HepG2 (cell line): ENCODE data around the gene MACROD2. TPM values are rescaled to one million over a fixed set of nuclear protein-coding genes. Genes with fewer than 3 reads are reported as not detected.

ENCODE experiments used
- CCDC6 ChIP-seq: sonication (generic); formaldehyde crosslinking; IDR thresholded peaks from 2 replicates; pipeline ENCODE4 v1.8.1; 2022; ENCODE audit warnings: mild to moderate bottlenecking, missing genetic modification reagents, moderate library complexity
- NCOA1 ChIP-seq: sonication (generic); formaldehyde crosslinking; IDR thresholded peaks from 2 replicates; pipeline ENCODE4 v1.9.0; 2021; ENCODE audit warnings: missing genetic modification reagents
- NR2F1 ChIP-seq, 2 experiments: fragments of 450-650 bp in 1 of 2; formaldehyde crosslinking in 1 of 2; IDR thresholded peaks; 2 replicates each; pipeline versions ENCODE4 v1.5.0 to v1.6.1; 2016 to 2020; ENCODE audit warnings: mild to moderate bottlenecking in 1 of 2, missing compliant biosample characterization in 1 of 2, missing genetic modification reagents in 1 of 2, moderate library complexity in 1 of 2
- SETDB1 ChIP-seq: sonication (generic); formaldehyde crosslinking; IDR thresholded peaks from 2 replicates; pipeline ENCODE4 v1.5.1; 2020; ENCODE audit warnings: missing genetic modification reagents, mild to moderate bottlenecking, borderline replicate concordance
- SSRP1 ChIP-seq: IDR thresholded peaks from 2 replicates; pipeline ENCODE4 v1.6.1; 2016; ENCODE audit warnings: control low read depth
- TBL1XR1 ChIP-seq: fragments of 150-350 bp; IDR thresholded peaks from 2 replicates; pipeline ENCODE4 v1.6.1; 2014; ENCODE audit warnings: borderline replicate concordance, low read length; ENCODE audit not compliant: partially characterized antibody
- ZFAT ChIP-seq: sonication (generic); formaldehyde crosslinking; conservative IDR thresholded peaks from 2 replicates; pipeline ENCODE4 v1.8.1; 2023; ENCODE audit warnings: missing genetic modification reagents, inconsistent platforms
- ZNF143 ChIP-seq: sonication (generic); formaldehyde crosslinking; IDR thresholded peaks from 2 replicates; pipeline ENCODE4 v1.4.0; 2020; ENCODE audit warnings: missing genetic modification reagents
- ZNF747 ChIP-seq: sonication (generic); formaldehyde crosslinking; IDR thresholded peaks from 2 replicates; pipeline ENCODE4 v1.8.1; 2023; ENCODE audit warnings: missing genetic modification reagents, mild to moderate bottlenecking, borderline replicate concordance
- ZNF839 ChIP-seq: sonication (generic); formaldehyde crosslinking; IDR thresholded peaks from 2 replicates; pipeline ENCODE4 v1.4.0; 2020; ENCODE audit warnings: missing genetic modification reagents, mild to moderate bottlenecking, borderline replicate concordance
- polyA plus RNA-seq, 8 experiments: library from polyadenylated mRNA; depleted of rRNA in 3 of 8; stranded (reverse) in 7 of 8; unstranded in 1 of 8; fragments of >200 nt; fragmentation: Illumina TruSeq in 4 of 8; extraction: Trizol in 4 of 8; gene quantifications; 2 replicates each; pipeline versions ENCODE4 v1.2.1 to v1.2.3, GENCODE V29; 2011 to 2016; ENCODE audit warnings: low read depth in 4 of 8, missing spikeins in 1 of 8, mixed read lengths in 1 of 8; ENCODE audit not compliant: insufficient read depth in 1 of 8
- total RNA-seq, 5 experiments: library from RNA; depleted of rRNA; stranded (reverse); fragments of >200 nt; fragmentation: Illumina TruSeq; extraction: Trizol; gene quantifications; 2 replicates each; pipeline ENCODE4 v1.2.3, GENCODE V29; 2016; ENCODE audit warnings: low read depth in 1 of 5
- TF ChIP-seq, protein P1 (sequence below): IDR thresholded peaks from 2 replicates; pipeline ENCODE4 v1.6.1; 2016; ENCODE audit warnings: mild to moderate bottlenecking, missing biosample characterization, missing genetic modification reagents
- TF ChIP-seq, protein P2 (sequence below): sonication (generic); formaldehyde crosslinking; IDR thresholded peaks from 2 replicates; pipeline ENCODE4 v1.4.0; 2020; ENCODE audit warnings: missing genetic modification reagents
- TF ChIP-seq, protein P3 (sequence below): sonication (generic); formaldehyde crosslinking; IDR thresholded peaks from 2 replicates; pipeline ENCODE4 v1.4.0; 2020; ENCODE audit warnings: missing genetic modification reagents, mild to moderate bottlenecking, borderline replicate concordance
- TF ChIP-seq, protein P4 (sequence below): IDR thresholded peaks from 2 replicates; pipeline ENCODE4 v1.6.1; 2016; ENCODE audit warnings: low read depth, control low read depth
- TF ChIP-seq, protein P5 (sequence below): sonication (generic); formaldehyde crosslinking; IDR thresholded peaks from 2 replicates; pipeline ENCODE4 v1.8.0; 2022; ENCODE audit warnings: mild to moderate bottlenecking, missing genetic modification reagents, borderline replicate concordance
- TF ChIP-seq, protein P6 (sequence below): sonication (generic); formaldehyde crosslinking; IDR thresholded peaks from 2 replicates; pipeline ENCODE4 v1.4.0; 2020; ENCODE audit warnings: mild to moderate bottlenecking, missing genetic modification reagents

Gene MACROD2
- total and polyA plus RNA-seq, 2 of the 13 experiments (the other 11 are each of a cell fraction or from before 2014, with no cell fraction given): 0.13 to 0.51 TPM

DNA sequence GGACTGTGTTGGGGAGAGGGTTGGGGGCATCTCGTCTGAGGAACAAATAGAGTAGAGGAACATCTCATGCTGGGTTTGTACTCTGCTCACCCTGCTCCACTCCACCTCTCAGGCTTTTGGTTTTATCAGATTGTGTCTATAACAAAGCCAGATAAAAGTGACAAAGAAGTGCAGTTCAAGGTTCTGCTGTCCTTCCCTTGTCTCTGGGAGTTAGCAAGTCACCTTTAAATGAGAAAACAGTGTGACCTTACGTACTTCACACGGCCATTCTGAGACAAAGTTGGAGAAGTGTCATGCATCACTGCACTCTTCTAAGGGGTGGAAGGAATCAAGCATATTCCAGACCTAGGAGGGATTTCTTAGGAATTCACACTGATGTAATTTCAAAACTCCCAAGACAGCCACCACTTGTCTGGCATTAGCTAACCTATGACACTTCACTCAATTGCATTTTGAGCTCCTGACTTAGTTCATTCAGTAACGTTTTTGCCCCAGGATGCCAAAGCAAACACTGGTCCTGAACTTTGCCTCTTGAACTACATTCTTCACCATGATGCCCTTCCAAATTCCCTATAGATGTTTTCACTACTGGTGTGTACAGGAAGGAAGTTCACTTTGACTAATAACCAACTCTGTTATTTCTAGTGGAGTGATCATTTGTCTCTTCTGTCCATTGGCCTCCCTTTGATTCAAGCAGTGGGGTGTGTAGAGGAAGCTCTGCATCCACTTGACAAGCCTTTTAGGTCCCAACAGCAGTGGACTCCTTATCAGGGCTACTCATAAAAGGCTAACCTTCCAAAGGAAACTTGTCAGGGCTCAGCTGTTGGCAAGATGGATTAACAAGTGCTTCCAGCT is 989.7 kb downstream of the MACROD2 start (continued):
- TF ChIP-seq, protein P1, sequence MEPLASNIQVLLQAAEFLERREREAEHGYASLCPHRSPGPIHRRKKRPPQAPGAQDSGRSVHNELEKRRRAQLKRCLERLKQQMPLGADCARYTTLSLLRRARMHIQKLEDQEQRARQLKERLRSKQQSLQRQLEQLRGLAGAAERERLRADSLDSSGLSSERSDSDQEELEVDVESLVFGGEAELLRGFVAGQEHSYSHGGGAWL (CRISPR knock-in tag): no peak
- TF ChIP-seq, protein P2, sequence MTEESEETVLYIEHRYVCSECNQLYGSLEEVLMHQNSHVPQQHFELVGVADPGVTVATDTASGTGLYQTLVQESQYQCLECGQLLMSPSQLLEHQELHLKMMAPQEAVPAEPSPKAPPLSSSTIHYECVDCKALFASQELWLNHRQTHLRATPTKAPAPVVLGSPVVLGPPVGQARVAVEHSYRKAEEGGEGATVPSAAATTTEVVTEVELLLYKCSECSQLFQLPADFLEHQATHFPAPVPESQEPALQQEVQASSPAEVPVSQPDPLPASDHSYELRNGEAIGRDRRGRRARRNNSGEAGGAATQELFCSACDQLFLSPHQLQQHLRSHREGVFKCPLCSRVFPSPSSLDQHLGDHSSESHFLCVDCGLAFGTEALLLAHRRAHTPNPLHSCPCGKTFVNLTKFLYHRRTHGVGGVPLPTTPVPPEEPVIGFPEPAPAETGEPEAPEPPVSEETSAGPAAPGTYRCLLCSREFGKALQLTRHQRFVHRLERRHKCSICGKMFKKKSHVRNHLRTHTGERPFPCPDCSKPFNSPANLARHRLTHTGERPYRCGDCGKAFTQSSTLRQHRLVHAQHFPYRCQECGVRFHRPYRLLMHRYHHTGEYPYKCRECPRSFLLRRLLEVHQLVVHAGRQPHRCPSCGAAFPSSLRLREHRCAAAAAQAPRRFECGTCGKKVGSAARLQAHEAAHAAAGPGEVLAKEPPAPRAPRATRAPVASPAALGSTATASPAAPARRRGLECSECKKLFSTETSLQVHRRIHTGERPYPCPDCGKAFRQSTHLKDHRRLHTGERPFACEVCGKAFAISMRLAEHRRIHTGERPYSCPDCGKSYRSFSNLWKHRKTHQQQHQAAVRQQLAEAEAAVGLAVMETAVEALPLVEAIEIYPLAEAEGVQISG: peak; percentile 73
- peak; percentile 89 for TF ChIP-seq TBL1XR1
- peak; percentile 91; the same call in 1 of the 2 replicates for TF ChIP-seq CCDC6 (CRISPR knock-in tag)
- TF ChIP-seq ZNF143 (CRISPR knock-in tag): peak; percentile 56; the same call in 1 of the 2 replicates
- no peak for TF ChIP-seq SETDB1 (CRISPR knock-in tag)
- TF ChIP-seq, protein P3, sequence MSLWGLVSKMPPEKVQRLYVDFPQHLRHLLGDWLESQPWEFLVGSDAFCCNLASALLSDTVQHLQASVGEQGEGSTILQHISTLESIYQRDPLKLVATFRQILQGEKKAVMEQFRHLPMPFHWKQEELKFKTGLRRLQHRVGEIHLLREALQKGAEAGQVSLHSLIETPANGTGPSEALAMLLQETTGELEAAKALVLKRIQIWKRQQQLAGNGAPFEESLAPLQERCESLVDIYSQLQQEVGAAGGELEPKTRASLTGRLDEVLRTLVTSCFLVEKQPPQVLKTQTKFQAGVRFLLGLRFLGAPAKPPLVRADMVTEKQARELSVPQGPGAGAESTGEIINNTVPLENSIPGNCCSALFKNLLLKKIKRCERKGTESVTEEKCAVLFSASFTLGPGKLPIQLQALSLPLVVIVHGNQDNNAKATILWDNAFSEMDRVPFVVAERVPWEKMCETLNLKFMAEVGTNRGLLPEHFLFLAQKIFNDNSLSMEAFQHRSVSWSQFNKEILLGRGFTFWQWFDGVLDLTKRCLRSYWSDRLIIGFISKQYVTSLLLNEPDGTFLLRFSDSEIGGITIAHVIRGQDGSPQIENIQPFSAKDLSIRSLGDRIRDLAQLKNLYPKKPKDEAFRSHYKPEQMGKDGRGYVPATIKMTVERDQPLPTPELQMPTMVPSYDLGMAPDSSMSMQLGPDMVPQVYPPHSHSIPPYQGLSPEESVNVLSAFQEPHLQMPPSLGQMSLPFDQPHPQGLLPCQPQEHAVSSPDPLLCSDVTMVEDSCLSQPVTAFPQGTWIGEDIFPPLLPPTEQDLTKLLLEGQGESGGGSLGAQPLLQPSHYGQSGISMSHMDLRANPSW (CRISPR knock-in tag): peak; percentile 93
- TF ChIP-seq, protein P4, sequence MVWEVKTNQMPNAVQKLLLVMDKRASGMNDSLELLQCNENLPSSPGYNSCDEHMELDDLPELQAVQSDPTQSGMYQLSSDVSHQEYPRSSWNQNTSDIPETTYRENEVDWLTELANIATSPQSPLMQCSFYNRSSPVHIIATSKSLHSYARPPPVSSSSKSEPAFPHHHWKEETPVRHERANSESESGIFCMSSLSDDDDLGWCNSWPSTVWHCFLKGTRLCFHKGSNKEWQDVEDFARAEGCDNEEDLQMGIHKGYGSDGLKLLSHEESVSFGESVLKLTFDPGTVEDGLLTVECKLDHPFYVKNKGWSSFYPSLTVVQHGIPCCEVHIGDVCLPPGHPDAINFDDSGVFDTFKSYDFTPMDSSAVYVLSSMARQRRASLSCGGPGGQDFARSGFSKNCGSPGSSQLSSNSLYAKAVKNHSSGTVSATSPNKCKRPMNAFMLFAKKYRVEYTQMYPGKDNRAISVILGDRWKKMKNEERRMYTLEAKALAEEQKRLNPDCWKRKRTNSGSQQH: peak; percentile 91
- TF ChIP-seq, protein P5, sequence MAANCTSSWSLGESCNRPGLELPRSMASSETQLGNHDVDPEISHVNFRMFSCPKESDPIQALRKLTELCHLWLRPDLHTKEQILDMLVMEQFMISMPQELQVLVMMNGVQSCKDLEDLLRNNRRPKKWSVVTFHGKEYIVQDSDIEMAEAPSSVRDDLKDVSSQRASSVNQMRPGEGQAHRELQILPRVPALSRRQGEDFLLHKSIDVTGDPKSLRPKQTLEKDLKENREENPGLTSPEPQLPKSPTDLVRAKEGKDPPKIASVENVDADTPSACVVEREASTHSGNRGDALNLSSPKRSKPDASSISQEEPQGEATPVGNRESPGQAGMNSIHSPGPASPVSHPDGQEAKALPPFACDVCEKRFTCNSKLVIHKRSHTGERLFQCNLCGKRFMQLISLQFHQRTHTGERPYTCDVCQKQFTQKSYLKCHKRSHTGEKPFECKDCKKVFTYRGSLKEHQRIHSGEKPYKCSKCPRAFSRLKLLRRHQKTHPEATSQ (CRISPR knock-in tag): peak; percentile 92; the same call in 1 of the 2 replicates
- TF ChIP-seq ZNF747 (CRISPR knock-in tag): 0 out of 2 replicates have a peak, but pooled peaks have one; percentile 36
- TF ChIP-seq ZFAT (CRISPR knock-in tag): no peak
- TF ChIP-seq, protein P6, sequence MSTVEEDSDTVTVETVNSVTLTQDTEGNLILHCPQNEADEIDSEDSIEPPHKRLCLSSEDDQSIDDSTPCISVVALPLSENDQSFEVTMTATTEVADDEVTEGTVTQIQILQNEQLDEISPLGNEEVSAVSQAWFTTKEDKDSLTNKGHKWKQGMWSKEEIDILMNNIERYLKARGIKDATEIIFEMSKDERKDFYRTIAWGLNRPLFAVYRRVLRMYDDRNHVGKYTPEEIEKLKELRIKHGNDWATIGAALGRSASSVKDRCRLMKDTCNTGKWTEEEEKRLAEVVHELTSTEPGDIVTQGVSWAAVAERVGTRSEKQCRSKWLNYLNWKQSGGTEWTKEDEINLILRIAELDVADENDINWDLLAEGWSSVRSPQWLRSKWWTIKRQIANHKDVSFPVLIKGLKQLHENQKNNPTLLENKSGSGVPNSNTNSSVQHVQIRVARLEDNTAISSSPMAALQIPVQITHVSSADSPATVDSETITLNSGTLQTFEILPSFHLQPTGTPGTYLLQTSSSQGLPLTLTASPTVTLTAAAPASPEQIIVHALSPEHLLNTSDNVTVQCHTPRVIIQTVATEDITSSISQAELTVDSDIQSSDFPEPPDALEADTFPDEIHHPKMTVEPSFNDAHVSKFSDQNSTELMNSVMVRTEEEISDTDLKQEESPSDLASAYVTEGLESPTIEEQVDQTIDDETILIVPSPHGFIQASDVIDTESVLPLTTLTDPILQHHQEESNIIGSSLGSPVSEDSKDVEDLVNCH (CRISPR knock-in tag): no peak
- peak; percentile 48; the same call in 1 of the 2 replicates for TF ChIP-seq NCOA1
- TF ChIP-seq ZNF839 (CRISPR knock-in tag): no peak
- TF ChIP-seq SSRP1 (CRISPR knock-in tag): peak; percentile 11; the same call in 1 of the 2 replicates
- TF ChIP-seq NR2F1 (CRISPR knock-in tag; IDR thresholded peaks at IDR 0.05): peak; percentile 88 to 92
